ENCODE measurements around the gene PTPRN2. TPM values are rescaled to one million over a fixed set of nuclear protein-coding genes. Genes with fewer than 3 reads are reported as not detected.
"Not testable (repeated sequence)": the region's sequence is repeated elsewhere in the genome, so short reads cannot be mapped to it uniquely, and the experiment has no call there.

Gene PTPRN2
- total RNA-seq, 1 experiment from 2014 or later = 0.16 TPM

- no peak for DNase-seq (ENCODE audit: low read depth, low spot score)
- in situ Hi-C loops (cut with HindIII; ENCODE audit: low pct_unique_long_range_greater_than_20kb, low sequenced_read_pairs) = no loop called here
Measured at GRCh38 chr7:158546626-158547025, 41.0 kb downstream of the PTPRN2 start.

- DNase-seq (ENCODE audit: low read depth, low spot score) = no peak
- in situ Hi-C loops (cut with HindIII; ENCODE audit: low pct_unique_long_range_greater_than_20kb, low sequenced_read_pairs) = no loop called here
Measured at GRCh38 chr7:158546214-158546613, 41.4 kb downstream of the PTPRN2 start.

- no peak for DNase-seq (ENCODE audit: low read depth, low spot score)
- in situ Hi-C loops (cut with HindIII; ENCODE audit: low pct_unique_long_range_greater_than_20kb, low sequenced_read_pairs) = no loop called here
Measured at GRCh38 chr7:158544708-158545107, 42.9 kb downstream of the PTPRN2 start.

- in situ Hi-C loops (cut with HindIII; ENCODE audit: low pct_unique_long_range_greater_than_20kb, low sequenced_read_pairs) = no loop called here
- no peak for DNase-seq (ENCODE audit: low read depth, low spot score)
Measured at GRCh38 chr7:158543840-158544239, 43.8 kb downstream of the PTPRN2 start.

GRCh38 chr7:158542651-158543566, 44.7 kb downstream of the PTPRN2 start:
- in situ Hi-C loops (cut with HindIII; ENCODE audit: low pct_unique_long_range_greater_than_20kb, low sequenced_read_pairs) = no loop called here
- DNase-seq (ENCODE audit: low read depth, low spot score) = no peak

DNA sequence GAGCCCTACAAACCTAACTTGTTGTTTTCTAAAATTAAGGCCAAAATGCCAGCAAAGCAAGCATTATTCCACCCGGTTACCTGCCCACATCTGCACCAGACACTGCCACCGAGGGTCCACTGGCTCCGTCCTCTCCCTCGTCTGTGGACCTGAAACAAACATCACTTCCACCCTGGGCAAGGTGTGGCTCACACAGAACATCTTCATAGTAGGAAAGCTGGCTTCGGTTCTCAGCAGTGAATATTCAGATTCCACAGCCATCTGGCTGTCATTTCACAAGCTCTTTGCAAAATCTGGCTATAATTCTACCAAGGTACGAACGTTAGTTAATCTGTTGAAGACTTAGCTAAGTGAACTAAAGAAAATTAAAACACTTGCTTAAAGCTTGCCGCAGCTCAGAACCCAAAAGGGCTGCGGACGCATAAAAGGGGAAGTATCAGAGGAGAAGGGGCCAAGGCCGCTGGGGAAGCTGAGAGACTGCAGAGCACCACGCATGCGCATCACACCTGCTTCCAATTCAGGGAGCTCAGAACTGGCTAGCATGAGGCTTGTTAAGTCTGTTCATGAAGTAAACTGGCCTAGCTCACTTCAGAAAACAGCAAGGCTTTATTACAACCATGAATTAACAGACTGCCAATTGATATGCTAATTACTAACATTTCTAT, 46.1 kb downstream of the PTPRN2 start:
- peak; percentile 29 for DNase-seq (ENCODE audit: low read depth, low spot score)
- in situ Hi-C loops (cut with HindIII; ENCODE audit: low pct_unique_long_range_greater_than_20kb, low sequenced_read_pairs) = no loop called here

- no peak for DNase-seq (ENCODE audit: low read depth, low spot score)
- in situ Hi-C loops (cut with HindIII; ENCODE audit: low pct_unique_long_range_greater_than_20kb, low sequenced_read_pairs) = no loop called here
Measured at GRCh38 chr7:158539711-158540146, 47.9 kb downstream of the PTPRN2 start.

DNA sequence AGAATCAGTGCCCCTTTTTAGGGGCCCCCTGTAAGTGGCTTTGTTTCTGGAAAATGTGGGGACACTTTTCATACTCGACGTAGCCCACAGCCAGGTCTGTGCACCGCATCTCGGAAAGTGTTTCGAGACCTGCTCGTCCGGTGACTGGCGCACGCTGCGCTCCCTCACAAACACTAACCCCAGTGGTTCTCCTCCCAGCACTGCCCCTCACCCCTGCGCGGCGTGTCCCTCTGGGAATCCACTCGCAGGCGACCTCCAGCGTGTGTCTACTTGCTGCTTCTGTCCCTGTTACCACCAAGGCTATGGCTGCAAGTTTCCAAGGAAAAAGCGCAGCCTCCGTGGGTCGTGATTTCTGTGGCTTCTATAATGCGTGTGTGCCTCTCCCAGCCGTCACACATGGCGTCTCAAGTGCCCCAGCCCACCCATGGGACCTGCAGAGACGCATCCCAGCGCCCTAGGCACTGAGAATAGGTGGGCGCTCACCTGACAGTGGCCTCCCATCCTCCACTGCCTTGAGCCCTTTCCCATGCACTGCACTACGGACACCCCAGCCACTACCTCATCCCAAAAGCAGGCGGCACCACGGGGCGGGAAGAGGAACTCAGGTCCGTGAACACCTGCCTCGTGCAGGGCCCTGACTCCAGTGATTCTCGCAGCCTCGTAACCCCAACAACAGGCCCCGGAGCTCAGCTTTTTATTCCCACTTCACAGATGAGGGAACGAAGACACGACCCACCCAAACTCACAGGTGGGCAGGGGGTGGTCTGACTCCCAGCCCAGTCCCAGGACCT, 49.3 kb downstream of the PTPRN2 start:
- in situ Hi-C loops (cut with HindIII; ENCODE audit: low pct_unique_long_range_greater_than_20kb, low sequenced_read_pairs) = no loop called here

GRCh38 chr7:158537516-158537882, 50.1 kb downstream of the PTPRN2 start:
- DNase-seq (ENCODE audit: low read depth, low spot score) = no peak
- in situ Hi-C loops (cut with HindIII; ENCODE audit: low pct_unique_long_range_greater_than_20kb, low sequenced_read_pairs) = no loop called here

More for the DNA sequence above, 49.3 kb downstream of the PTPRN2 start:
- no peak for DNase-seq (ENCODE audit: low read depth, low spot score)

- in situ Hi-C loops (cut with HindIII; ENCODE audit: low pct_unique_long_range_greater_than_20kb, low sequenced_read_pairs) = no loop called here
- no peak for DNase-seq (ENCODE audit: low read depth, low spot score)
Measured at GRCh38 chr7:158536871-158537515, 50.6 kb downstream of the PTPRN2 start.

- DNase-seq (ENCODE audit: low read depth, low spot score) = no peak
- in situ Hi-C loops (cut with HindIII; ENCODE audit: low pct_unique_long_range_greater_than_20kb, low sequenced_read_pairs) = no loop called here
Measured at GRCh38 chr7:158535079-158535478, 52.5 kb downstream of the PTPRN2 start.

- in situ Hi-C loops (cut with HindIII; ENCODE audit: low pct_unique_long_range_greater_than_20kb, low sequenced_read_pairs) = no loop called here
- DNase-seq (ENCODE audit: low read depth, low spot score) = no peak
Measured at GRCh38 chr7:158534598-158534997, 53.0 kb downstream of the PTPRN2 start.

DNA sequence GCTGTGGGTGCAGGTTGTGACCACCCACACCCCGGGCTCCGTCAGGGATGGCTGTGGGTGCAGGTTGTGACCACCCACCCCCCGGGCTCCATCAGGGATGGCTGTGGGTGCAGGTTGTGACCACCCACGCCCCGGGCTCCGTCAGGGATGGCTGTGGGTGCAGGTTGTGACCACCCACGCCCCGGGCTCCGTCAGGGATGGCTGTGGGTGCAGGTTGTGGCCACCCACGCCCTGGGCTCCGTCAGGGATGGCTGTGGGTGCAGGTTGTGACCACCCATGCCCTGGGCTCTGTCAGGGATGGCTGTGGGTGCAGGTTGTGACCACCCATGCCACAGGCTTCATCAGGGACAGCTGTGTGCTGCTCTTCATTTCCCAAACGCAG, 53.5 kb downstream of the PTPRN2 start:
- DNase-seq (ENCODE audit: low read depth, low spot score); in situ Hi-C loops (cut with HindIII; ENCODE audit: low pct_unique_long_range_greater_than_20kb, low sequenced_read_pairs): not testable (repeated sequence)

GRCh38 chr7:158533386-158534133, 54.1 kb downstream of the PTPRN2 start:
- in situ Hi-C loops (cut with HindIII; ENCODE audit: low pct_unique_long_range_greater_than_20kb, low sequenced_read_pairs) = no loop called here
- no peak for DNase-seq (ENCODE audit: low read depth, low spot score)

DNA sequence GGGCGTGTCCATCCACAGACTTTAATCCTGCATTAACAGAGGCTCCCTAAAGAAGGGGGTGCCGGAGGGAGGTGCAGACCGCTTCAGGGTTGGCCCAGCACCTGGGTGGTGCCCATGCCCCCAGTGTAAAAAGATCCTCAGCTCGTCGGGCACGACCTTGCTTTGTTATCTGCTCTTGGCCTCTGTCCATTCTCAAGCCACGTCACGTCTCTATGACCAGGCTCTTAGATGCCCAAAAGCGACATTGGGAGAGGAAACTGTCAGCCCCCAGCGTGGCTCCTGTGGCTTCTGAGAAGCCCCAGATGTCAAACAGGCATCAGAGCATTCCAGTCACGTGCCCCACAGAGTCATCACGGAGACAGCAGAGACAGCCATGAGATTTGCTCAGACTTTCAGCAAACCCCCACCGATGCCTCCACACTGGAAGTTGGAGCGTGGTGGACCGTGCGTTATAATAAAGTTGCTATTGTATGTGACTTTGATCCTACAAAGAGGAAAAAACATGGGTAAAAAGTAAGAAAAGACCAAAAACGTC, 55.5 kb downstream of the PTPRN2 start:
- no peak for DNase-seq (ENCODE audit: low read depth, low spot score)
- in situ Hi-C loops (cut with HindIII; ENCODE audit: low pct_unique_long_range_greater_than_20kb, low sequenced_read_pairs) = no loop called here

- DNase-seq (ENCODE audit: low read depth, low spot score) = no peak
- in situ Hi-C loops (cut with HindIII; ENCODE audit: low pct_unique_long_range_greater_than_20kb, low sequenced_read_pairs) = no loop called here
Measured at GRCh38 chr7:158531661-158532060, 56.0 kb downstream of the PTPRN2 start.

Data from SK-MEL-5 (cell line).